SK-N-MC (cell line): ENCODE results near the gene LRRC52.

ENCODE experiments used
- EZH2 ChIP-seq: fragments of 200-600 bp; sonication (generic); IDR thresholded peaks from one replicate; pipeline ENCODE4 v1.6.1; 2017; ENCODE audit warnings: antibody characterized with exemption
- FOXP2 ChIP-seq: optimal IDR thresholded peaks from 2 replicates; pipeline ENCODE3; 2011; ENCODE audit warnings: mild to moderate bottlenecking, moderate library complexity; ENCODE audit not compliant: insufficient read depth; ENCODE audit errors: extremely low read length, control extremely low read depth

GRCh38 chr1:165600793-165601192 is 57.0 kb downstream of the LRRC52 start:
- TF ChIP-seq EZH2, result no peak
- TF ChIP-seq FOXP2, result no peak
